ENCODE measurements around the gene STN1. TPM values are rescaled to one million over a fixed set of nuclear protein-coding genes. Genes with fewer than 3 reads are reported as not detected.

STN1 gene
- total RNA-seq, 2 donors from 2014 or later = 15.5 to 42.7 TPM

DNA sequence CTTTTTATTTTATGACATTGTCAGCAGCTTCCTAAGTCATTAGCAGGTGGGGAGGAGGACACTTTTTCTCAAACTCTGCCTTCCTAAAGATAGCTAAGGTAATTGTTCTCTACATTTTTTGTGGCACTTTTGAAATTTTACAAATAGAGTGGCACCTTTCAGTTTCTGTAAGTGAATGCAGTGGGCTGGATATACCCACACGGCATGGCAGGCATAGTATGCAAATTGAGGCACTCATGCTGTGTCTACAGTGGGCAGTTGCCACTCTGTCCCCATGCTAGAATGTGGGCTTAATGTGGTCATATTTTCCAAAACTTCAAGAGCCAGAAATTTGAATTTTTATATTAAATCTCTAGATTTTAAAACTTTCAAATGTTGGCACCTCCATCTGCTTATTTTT, 49.8 kb downstream of the STN1 start:
- DNase-seq (ENCODE audit: low spot score) = no peak
- Histone ChIP-seq H3K9me3 (no peaks in the 10 kb centered on the region), H3K4me1 (replicated peaks) (no peaks in the 10 kb centered on the region), H3K4me3 (no peak overlapping the region), H3K36me3 (no peaks in the 10 kb centered on the region), H3K27me3 (replicated peaks; ENCODE audit: insufficient read depth) (no peaks in the 10 kb centered on the region), H3K27ac (no peak overlapping the region)
- TF ChIP-seq, protein P1, sequence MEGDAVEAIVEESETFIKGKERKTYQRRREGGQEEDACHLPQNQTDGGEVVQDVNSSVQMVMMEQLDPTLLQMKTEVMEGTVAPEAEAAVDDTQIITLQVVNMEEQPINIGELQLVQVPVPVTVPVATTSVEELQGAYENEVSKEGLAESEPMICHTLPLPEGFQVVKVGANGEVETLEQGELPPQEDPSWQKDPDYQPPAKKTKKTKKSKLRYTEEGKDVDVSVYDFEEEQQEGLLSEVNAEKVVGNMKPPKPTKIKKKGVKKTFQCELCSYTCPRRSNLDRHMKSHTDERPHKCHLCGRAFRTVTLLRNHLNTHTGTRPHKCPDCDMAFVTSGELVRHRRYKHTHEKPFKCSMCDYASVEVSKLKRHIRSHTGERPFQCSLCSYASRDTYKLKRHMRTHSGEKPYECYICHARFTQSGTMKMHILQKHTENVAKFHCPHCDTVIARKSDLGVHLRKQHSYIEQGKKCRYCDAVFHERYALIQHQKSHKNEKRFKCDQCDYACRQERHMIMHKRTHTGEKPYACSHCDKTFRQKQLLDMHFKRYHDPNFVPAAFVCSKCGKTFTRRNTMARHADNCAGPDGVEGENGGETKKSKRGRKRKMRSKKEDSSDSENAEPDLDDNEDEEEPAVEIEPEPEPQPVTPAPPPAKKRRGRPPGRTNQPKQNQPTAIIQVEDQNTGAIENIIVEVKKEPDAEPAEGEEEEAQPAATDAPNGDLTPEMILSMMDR (IDR thresholded peaks at IDR 0.05) = no peak
- no peak for TF ChIP-seq POLR2AphosphoS5 (IDR thresholded peaks at IDR 0.05)
- intact Hi-C loops (cut with DNase I) = no loop called here
- 89% methylated on average over 1 of the region's 1 CpG for WGBS

GRCh38 chr10:103861505-103861904, 56.5 kb downstream of the STN1 start:
- H3K36me3 ChIP-seq = no peaks in the 10 kb centered on the region
- no peaks in the 10 kb centered on the region for H3K9me3 ChIP-seq
- H3K4me3 ChIP-seq = no peak overlapping the region
- intact Hi-C loops (cut with DNase I) = no loop called here
- WGBS = 78% methylated on average over 1 of the region's 1 CpG
- no peak overlapping the region for H3K27ac ChIP-seq
- no peak for DNase-seq (ENCODE audit: low spot score)
- H3K4me1 ChIP-seq (replicated peaks) = no peaks in the 10 kb centered on the region
- no peaks in the 10 kb centered on the region for H3K27me3 ChIP-seq (replicated peaks; ENCODE audit: insufficient read depth)
- TF ChIP-seq POLR2AphosphoS5 (IDR thresholded peaks at IDR 0.05) (no peak), POLR2A (IDR thresholded peaks at IDR 0.05) (no peak)
- TF ChIP-seq, protein P1 (IDR thresholded peaks at IDR 0.05) = no peak

DNA sequence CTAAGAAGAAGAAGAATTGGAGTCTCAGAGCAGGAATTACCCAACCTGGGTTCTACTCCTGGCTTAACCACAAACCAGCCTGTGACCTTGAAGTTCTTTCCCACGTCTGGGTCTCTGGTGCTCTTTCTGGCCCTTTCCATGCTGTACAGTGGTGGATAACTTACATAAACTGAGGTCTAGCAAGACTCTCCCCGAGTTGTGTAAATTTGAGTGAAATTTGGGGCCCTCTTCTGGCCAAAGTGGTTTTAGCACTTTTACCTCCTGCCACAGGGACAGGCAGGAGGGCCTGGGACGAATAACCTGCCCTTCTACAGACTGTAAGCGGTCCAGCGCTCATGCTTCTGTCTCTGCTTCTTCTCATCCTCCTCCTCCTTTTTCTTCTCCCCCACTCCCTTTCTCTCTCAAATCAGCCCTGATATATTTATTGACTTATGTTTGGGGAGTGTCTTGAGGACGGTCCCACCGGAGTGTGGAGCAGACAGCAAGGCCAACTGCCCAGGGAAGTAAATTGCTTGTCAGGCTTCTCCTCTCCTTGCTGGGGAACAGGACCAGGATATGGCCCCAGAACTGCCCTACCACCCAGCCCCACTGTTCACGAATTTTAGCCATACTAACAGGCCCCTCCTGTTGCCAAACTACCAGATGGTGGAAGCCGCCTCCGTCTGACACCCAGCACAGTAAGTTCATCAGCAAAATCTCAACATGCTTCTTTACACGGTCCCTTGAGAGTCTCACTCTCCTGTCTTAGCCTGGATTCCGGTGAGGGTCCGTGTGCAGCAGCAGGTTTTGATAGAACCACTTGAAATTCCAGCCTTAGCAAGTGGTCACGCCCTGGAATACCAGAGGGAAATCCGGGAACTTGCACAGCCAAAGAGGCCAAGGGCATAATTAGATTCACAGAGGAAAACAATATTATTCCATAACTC, 58.6 kb downstream of the STN1 start:
- H3K4me1 ChIP-seq (replicated peaks) = no peaks in the 10 kb centered on the region
- H3K4me3 ChIP-seq = no peak overlapping the region
- 63% methylated on average over 15 of the region's 15 CpGs for WGBS
- H3K36me3 ChIP-seq = no peaks in the 10 kb centered on the region
- no peaks in the 10 kb centered on the region for H3K27me3 ChIP-seq (replicated peaks; ENCODE audit: insufficient read depth)
- TF ChIP-seq, protein P1 (IDR thresholded peaks at IDR 0.05) = peak; percentile 54 to 88 (median 77)
- TF ChIP-seq POLR2A (IDR thresholded peaks at IDR 0.05) (no peak), POLR2AphosphoS5 (IDR thresholded peaks at IDR 0.05) (peak; percentile 28)
- no peak overlapping the region for H3K27ac ChIP-seq
- no peaks in the 10 kb centered on the region for H3K9me3 ChIP-seq
- DNase-seq (ENCODE audit: low spot score) = peak; percentile 67
- intact Hi-C loops (cut with DNase I) = loop anchor here (1.0 kb wide), 1 partner anchor 146 kb away; no protein-coding TSS in a partner anchor

DNA sequence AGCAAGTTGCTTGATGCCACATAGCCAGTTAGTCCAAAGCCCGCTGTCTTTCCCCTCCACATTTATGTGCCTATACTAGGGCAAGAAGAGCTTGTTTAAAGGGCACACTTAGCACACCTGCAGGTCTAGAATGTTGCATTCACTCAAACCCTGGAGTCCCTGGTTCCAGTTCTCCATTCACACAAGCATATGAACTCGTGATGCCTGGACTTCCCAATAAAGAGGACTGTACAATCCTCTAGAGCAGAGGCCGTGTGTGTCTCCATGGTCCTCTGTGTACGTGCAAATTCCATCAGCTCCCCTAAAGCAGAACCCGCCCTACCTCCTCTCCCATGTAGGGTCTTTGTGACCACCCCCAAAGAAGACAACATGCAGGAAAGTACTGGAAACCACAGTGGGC, 59.6 kb downstream of the STN1 start:
- Histone ChIP-seq H3K27me3 (replicated peaks; ENCODE audit: insufficient read depth) (no peaks in the 10 kb centered on the region), H3K4me1 (replicated peaks) (no peaks in the 10 kb centered on the region), H3K27ac (no peak overlapping the region), H3K9me3 (no peaks in the 10 kb centered on the region), H3K4me3 (no peak overlapping the region), H3K36me3 (no peaks in the 10 kb centered on the region)
- TF ChIP-seq, protein P1 (IDR thresholded peaks at IDR 0.05) = no peak
- no peak for TF ChIP-seq POLR2A (IDR thresholded peaks at IDR 0.05)
- TF ChIP-seq POLR2AphosphoS5 (IDR thresholded peaks at IDR 0.05) = no peak
- DNase-seq (ENCODE audit: low spot score) = no peak
- WGBS = 83% methylated on average over 5 of the region's 5 CpGs
- intact Hi-C loops (cut with DNase I) = no loop called here

GRCh38 chr10:103856797-103857170, 61.2 kb downstream of the STN1 start:
- WGBS = 84% methylated on average over 5 of the region's 5 CpGs
- no peaks in the 10 kb centered on the region for H3K27me3 ChIP-seq (replicated peaks; ENCODE audit: insufficient read depth)
- intact Hi-C loops (cut with DNase I) = no loop called here
- H3K4me3 ChIP-seq = no peak overlapping the region
- TF ChIP-seq POLR2A (IDR thresholded peaks at IDR 0.05) = no peak
- TF ChIP-seq, protein P1 (IDR thresholded peaks at IDR 0.05) = no peak
- no peak for TF ChIP-seq POLR2AphosphoS5 (IDR thresholded peaks at IDR 0.05)
- H3K4me1 ChIP-seq (replicated peaks) = no peaks in the 10 kb centered on the region
- no peaks in the 10 kb centered on the region for H3K36me3 ChIP-seq
- no peak overlapping the region for H3K27ac ChIP-seq
- DNase-seq (ENCODE audit: low spot score) = no peak
- H3K9me3 ChIP-seq = no peaks in the 10 kb centered on the region
